ENCODE results near the gene SIAH2.

SIAH2 gene

GRCh38 chr3:150720444-150720843 is 42.5 kb downstream of the SIAH2 start:
- Histone ChIP-seq H3K9ac (ENCODE audit: insufficient read length) (no peak overlapping the region), H3K36me3 (ENCODE audit: insufficient read depth, low read length) (no peaks in the 10 kb centered on the region), H3K9me3 (ENCODE audit: low read depth, low read length) (no peaks in the 10 kb centered on the region), H3K27ac (no peak overlapping the region), H3K4me3 (no peak overlapping the region)
- no peak for TF ChIP-seq EZH2 (IDR thresholded peaks at IDR 0.05)
- TF ChIP-seq POLR2AphosphoS5 (IDR thresholded peaks at IDR 0.05; ENCODE audit: borderline replicate concordance, low read depth, low read length), result no peak
- TF ChIP-seq FOXP2 (optimal IDR thresholded peaks at IDR 0.05; ENCODE audit: control extremely low read depth, extremely low read length, insufficient read depth), result no peak
- no peak for DNase-seq (ENCODE audit: low read depth, low spot score)

DNA sequence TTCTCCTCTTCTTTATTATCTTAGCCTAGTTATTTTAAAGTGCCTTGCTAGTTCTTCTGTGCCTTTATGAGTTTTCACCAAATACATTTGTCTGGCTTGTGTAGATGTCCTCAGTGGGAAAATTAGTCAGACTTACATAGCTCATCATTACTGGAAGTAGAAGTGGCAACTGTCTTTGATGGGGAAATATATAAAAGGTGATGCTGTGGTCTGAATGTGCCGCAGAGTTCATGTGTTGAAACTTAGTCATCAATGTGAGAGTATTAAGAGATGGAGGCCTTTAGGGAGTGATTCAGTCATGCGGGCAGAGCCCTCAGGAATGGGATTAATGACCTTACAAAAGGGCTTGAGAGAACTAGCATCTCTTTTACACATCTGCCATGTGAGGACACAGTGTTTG is 52.9 kb downstream of the SIAH2 start:
- TF ChIP-seq EZH2 (IDR thresholded peaks at IDR 0.05), result no peak
- no peak for TF ChIP-seq FOXP2 (optimal IDR thresholded peaks at IDR 0.05; ENCODE audit: control extremely low read depth, extremely low read length, insufficient read depth)
- no peak for TF ChIP-seq POLR2AphosphoS5 (IDR thresholded peaks at IDR 0.05; ENCODE audit: borderline replicate concordance, low read depth, low read length)
- Histone ChIP-seq H3K9me3 (ENCODE audit: low read depth, low read length) (no peaks in the 10 kb centered on the region), H3K36me3 (ENCODE audit: insufficient read depth, low read length) (no peaks in the 10 kb centered on the region), H3K9ac (ENCODE audit: insufficient read length) (no peak overlapping the region), H3K4me3 (no peak overlapping the region), H3K27ac (no peak overlapping the region)
- DNase-seq (ENCODE audit: low read depth, low spot score), result no peak

DNA sequence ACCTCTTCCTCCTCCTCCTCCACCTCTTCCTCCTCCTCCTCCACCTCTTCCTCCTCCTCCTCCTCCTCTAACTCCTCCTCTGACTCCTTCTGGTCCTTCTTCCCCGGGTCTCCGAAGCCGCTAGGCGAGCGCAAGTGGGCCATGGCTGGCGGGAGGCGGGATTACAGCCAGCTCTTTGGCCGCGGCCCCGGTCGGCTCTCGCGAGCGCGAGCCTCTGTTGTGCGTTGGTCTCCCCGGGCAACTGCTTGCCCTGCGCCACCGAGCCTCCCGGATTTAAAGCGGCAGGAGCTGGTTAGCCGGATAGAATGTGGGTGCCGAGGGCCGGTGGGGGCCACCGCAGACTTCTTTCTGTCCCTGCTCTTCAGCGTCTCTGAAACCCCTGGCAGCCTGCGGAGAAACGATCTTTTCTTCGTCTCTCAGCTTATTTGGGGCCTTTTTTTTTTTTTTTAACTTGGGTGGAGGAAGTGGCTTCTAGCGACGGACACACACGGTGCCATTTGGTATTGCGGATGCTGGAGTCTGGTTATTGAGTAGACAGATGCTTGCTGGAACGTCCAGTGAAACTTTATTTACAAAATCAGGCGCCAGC is 59.1 kb downstream of the SIAH2 start, which contains the start of gene ERICH6:
Gene ERICH6, minus strand, starts transcription at position 165 of the 589 bp plus-strand sequence. Its CDS starts 22 bp downstream, at position 143.
- H3K9ac ChIP-seq (ENCODE audit: insufficient read length), result peak within 1 kb of the TSS; percentile 58
- no peaks in the 10 kb centered on the region for H3K9me3 ChIP-seq (ENCODE audit: low read depth, low read length)
- peak within 1 kb of the TSS; percentile 74 for H3K4me3 ChIP-seq
- no peak within 1 kb of the TSS for H3K27ac ChIP-seq
- no peaks in the 10 kb centered on the region for H3K36me3 ChIP-seq (ENCODE audit: insufficient read depth, low read length)
- DNase-seq (ENCODE audit: low read depth, low spot score), result no peak
- TF ChIP-seq FOXP2 (optimal IDR thresholded peaks at IDR 0.05; ENCODE audit: control extremely low read depth, extremely low read length, insufficient read depth), result no peak
- peak; percentile 41; the same call in 1 of the 2 replicates for TF ChIP-seq POLR2AphosphoS5 (IDR thresholded peaks at IDR 0.05; ENCODE audit: borderline replicate concordance, low read depth, low read length)
- TF ChIP-seq EZH2 (IDR thresholded peaks at IDR 0.05), result no peak

DNA sequence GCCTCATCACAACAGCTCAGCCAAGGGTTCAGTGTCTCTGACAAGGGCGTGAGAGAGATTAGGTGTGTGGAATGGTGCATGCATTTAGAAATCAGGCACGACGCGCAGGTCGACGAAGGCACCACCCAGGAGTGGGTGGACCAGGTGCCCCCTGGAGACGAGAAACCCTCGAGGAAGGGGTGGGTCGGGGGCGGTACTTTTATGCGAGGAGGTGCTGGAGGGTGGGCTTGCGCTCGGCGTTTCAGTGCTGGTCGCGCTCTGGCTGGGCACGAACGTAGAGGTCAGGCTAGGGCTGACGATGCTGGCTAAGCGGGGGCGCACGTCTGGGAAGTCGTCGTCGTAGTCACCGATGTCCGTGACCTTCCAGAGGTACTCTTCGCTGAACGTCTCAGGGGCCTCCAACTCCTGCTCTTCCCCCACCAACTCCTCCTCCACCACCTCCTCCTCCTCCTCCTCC is 59.6 kb downstream of the SIAH2 start:
- Histone ChIP-seq H3K36me3 (ENCODE audit: insufficient read depth, low read length) (no peaks in the 10 kb centered on the region), H3K9me3 (ENCODE audit: low read depth, low read length) (no peaks in the 10 kb centered on the region), H3K4me3 (peak overlapping the region; percentile 74), H3K27ac (no peak overlapping the region), H3K9ac (ENCODE audit: insufficient read length) (no peak overlapping the region)
- DNase-seq (ENCODE audit: low read depth, low spot score), result no peak
- no peak for TF ChIP-seq FOXP2 (optimal IDR thresholded peaks at IDR 0.05; ENCODE audit: control extremely low read depth, extremely low read length, insufficient read depth)
- no peak for TF ChIP-seq POLR2AphosphoS5 (IDR thresholded peaks at IDR 0.05; ENCODE audit: borderline replicate concordance, low read depth, low read length)
- TF ChIP-seq EZH2 (IDR thresholded peaks at IDR 0.05), result no peak

GRCh38 chr3:150699068-150699639 is 63.8 kb downstream of the SIAH2 start:
- TF ChIP-seq FOXP2 (optimal IDR thresholded peaks at IDR 0.05; ENCODE audit: control extremely low read depth, extremely low read length, insufficient read depth), result no peak
- TF ChIP-seq POLR2AphosphoS5 (IDR thresholded peaks at IDR 0.05; ENCODE audit: borderline replicate concordance, low read depth, low read length), result no peak
- TF ChIP-seq EZH2 (IDR thresholded peaks at IDR 0.05), result no peak
- H3K27ac ChIP-seq, result no peak overlapping the region
- no peak for DNase-seq (ENCODE audit: low read depth, low spot score)
- no peak overlapping the region for H3K9ac ChIP-seq (ENCODE audit: insufficient read length)
- no peak overlapping the region for H3K4me3 ChIP-seq
- H3K9me3 ChIP-seq (ENCODE audit: low read depth, low read length), result no peaks in the 10 kb centered on the region
- no peaks in the 10 kb centered on the region for H3K36me3 ChIP-seq (ENCODE audit: insufficient read depth, low read length)

GRCh38 chr3:150697646-150698045 is 65.3 kb downstream of the SIAH2 start:
- no peak for DNase-seq (ENCODE audit: low read depth, low spot score)
- no peaks in the 10 kb centered on the region for H3K36me3 ChIP-seq (ENCODE audit: insufficient read depth, low read length)
- 0 out of 2 replicates have a peak, but pooled peaks cover 4% of the 10 kb centered on the region for H3K9me3 ChIP-seq (ENCODE audit: low read depth, low read length)
- no peak overlapping the region for H3K27ac ChIP-seq
- no peak overlapping the region for H3K9ac ChIP-seq (ENCODE audit: insufficient read length)
- no peak for TF ChIP-seq POLR2AphosphoS5 (IDR thresholded peaks at IDR 0.05; ENCODE audit: borderline replicate concordance, low read depth, low read length)
- TF ChIP-seq FOXP2 (optimal IDR thresholded peaks at IDR 0.05; ENCODE audit: control extremely low read depth, extremely low read length, insufficient read depth), result no peak
- no peak for TF ChIP-seq EZH2 (IDR thresholded peaks at IDR 0.05)
- no peak overlapping the region for H3K4me3 ChIP-seq

DNA sequence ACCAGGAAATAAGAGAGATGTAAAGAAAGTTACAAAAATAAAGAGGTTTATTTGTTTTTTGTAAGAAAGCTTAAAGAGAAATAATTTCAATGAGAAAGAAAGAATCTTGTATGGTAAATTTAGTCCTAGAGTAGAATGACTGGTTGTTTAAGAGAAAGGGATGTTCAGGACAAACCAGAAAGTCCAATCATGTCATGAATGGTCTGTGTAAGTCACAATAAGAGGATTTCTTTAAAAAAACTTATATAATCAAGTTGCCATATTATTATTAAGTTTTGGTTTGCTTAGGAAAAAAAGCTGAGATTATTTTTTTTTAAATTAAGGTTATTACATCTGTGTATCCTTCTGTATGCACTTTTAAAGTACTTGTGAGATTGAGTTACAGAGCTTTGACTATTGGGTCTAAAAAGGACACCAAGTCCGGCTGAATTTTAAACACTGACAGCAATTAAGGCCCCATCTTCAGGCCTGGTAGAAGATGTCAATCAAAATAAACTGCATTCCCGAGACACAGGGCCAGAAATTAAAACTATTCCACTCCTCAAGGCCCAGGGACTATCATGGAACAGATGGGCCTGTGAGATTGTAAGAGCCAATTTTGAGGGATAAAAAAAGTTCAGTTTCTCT is 71.4 kb downstream of the SIAH2 start:
- TF ChIP-seq EZH2 (IDR thresholded peaks at IDR 0.05), result no peak
- no peak for TF ChIP-seq POLR2AphosphoS5 (IDR thresholded peaks at IDR 0.05; ENCODE audit: borderline replicate concordance, low read depth, low read length)
- TF ChIP-seq FOXP2 (optimal IDR thresholded peaks at IDR 0.05; ENCODE audit: control extremely low read depth, extremely low read length, insufficient read depth), result no peak
- no peak overlapping the region for H3K27ac ChIP-seq
- no peak overlapping the region for H3K9ac ChIP-seq (ENCODE audit: insufficient read length)
- DNase-seq (ENCODE audit: low read depth, low spot score), result no peak
- H3K4me3 ChIP-seq, result no peak overlapping the region
- peaks cover 15% of the 10 kb centered on the region for H3K9me3 ChIP-seq (ENCODE audit: low read depth, low read length)
- H3K36me3 ChIP-seq (ENCODE audit: insufficient read depth, low read length), result no peaks in the 10 kb centered on the region

Data from SK-N-MC (cell line).